Thyroid gland (tissue), 4 donors: Measurements from ENCODE around the gene CTNNBL1. TPM values are rescaled to one million over a fixed set of nuclear protein-coding genes. Genes with fewer than 3 reads are reported as not detected.

Experiments used
- DNase-seq, 2 donors: peaks; one replicate each; pipeline ENCODE4 v3.0.0-alpha.2; 2019
- H3K27ac ChIP-seq, 3 donors: fragments of 200-600 bp; sonication (generic); 1 replicate in 2 of 3; 2 replicates in 1 of 3; pipeline ENCODE4 v1.5.1; 2016 to 2019; ENCODE audit warnings: mild to moderate bottlenecking in 1 of 3, moderate library complexity in 1 of 3
- H3K27me3 ChIP-seq: fragments of 200-600 bp; sonication (generic); one replicate; pipeline ENCODE4 v1.5.1; 2019
- H3K36me3 ChIP-seq, 2 donors: fragments of 200-600 bp; sonication (generic); one replicate each; pipeline ENCODE4 v1.5.1; 2016 to 2019
- H3K4me1 ChIP-seq, 2 donors: fragments of 200-600 bp; sonication (generic); one replicate each; pipeline ENCODE4 v1.5.1; 2017 to 2019
- H3K4me3 ChIP-seq, 3 donors: fragments of 200-600 bp; sonication (generic); replicated peaks in 1 of 3; 1 replicate in 2 of 3; 2 replicates in 1 of 3; pipeline ENCODE4 v1.5.1; 2016; ENCODE audit warnings: mild to moderate bottlenecking in 1 of 3
- H3K9me3 ChIP-seq: fragments of 200-600 bp; sonication (generic); one replicate; pipeline ENCODE4 v1.5.1; 2017
- POLR2A ChIP-seq, 2 donors: fragments of 450-650 bp; IDR thresholded peaks; one replicate each; pipeline ENCODE4 v1.6.1; 2017; ENCODE audit warnings: antibody characterized with exemption in 2 of 2, mild to moderate bottlenecking in 2 of 2, moderate library complexity in 1 of 2
- WGBS, 2 donors: methylation state at CpG; one replicate each; pipeline ENCODE4 v1.1.5; 2017; 5-methylcytosine and 5-hydroxymethylcytosine counted together
- intact Hi-C: fragments of 100-400 bp; cut with DNase I; formaldehyde crosslinking; loops from one replicate; pipeline ENCODE4 v1.15.1; 2023
- total RNA-seq, 4 donors: library from RNA; depleted of rRNA; stranded (reverse); fragments of >200 nt; gene quantifications; one replicate each; pipeline ENCODE4 v1.2.3, GENCODE V29; 2016
- TF ChIP-seq, protein P1 (sequence below), 6 experiments: fragments of 200-600 bp in 3 of 6; fragments of 450-650 bp in 3 of 6; sonication (generic) in 3 of 6; IDR thresholded peaks; one replicate each; pipeline ENCODE4 v1.5.1; 2016 to 2019; ENCODE audit warnings: antibody characterized with exemption in 6 of 6, mild to moderate bottlenecking in 2 of 6, inconsistent platforms in 1 of 6, moderate library complexity in 1 of 6

The CTNNBL1 gene
- total RNA-seq, 4 donors from 2014 or later: 22.3 to 31.2 (median 24.6) TPM

DNA sequence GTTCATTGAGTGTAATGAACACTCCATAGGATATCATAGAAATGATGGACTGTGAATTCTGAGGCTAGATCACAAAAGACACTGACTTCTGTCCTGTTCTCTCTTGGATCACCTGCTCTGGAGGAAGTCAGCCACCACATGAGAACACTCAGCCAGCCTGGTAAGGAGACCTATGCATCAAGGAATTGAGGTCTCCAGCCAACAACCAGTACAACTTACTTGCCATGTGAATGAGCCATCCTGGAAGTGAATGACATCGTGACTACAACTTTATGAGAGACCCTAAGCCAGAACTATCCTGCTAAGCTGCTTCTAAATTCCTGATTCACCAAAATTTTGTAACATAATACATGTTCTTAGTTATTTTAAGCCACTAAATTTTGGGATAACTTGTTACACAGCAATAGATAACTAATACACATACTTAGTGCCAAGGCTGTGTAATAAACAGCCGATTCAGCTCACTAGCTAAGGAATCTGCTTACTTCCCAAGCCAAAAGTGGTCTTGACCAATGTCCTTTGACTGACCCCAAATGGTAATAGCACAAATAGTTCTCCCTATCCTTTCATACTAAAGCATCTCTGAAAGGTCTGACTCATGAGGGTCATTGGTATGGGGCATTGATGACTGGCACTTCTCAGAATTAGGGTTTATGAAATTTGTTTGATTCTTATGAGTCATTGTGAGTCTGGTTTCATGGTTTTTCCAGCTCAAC is 6.9 kb upstream of the CTNNBL1 start:
- H3K27me3 ChIP-seq: no peaks in the 10 kb centered on the region
- no peak overlapping the region for H3K4me3 ChIP-seq
- no peaks in the 10 kb centered on the region for H3K9me3 ChIP-seq
- no peaks in the 10 kb centered on the region for H3K4me1 ChIP-seq
- H3K36me3 ChIP-seq: no peaks in the 10 kb centered on the region
- TF ChIP-seq, protein P1, sequence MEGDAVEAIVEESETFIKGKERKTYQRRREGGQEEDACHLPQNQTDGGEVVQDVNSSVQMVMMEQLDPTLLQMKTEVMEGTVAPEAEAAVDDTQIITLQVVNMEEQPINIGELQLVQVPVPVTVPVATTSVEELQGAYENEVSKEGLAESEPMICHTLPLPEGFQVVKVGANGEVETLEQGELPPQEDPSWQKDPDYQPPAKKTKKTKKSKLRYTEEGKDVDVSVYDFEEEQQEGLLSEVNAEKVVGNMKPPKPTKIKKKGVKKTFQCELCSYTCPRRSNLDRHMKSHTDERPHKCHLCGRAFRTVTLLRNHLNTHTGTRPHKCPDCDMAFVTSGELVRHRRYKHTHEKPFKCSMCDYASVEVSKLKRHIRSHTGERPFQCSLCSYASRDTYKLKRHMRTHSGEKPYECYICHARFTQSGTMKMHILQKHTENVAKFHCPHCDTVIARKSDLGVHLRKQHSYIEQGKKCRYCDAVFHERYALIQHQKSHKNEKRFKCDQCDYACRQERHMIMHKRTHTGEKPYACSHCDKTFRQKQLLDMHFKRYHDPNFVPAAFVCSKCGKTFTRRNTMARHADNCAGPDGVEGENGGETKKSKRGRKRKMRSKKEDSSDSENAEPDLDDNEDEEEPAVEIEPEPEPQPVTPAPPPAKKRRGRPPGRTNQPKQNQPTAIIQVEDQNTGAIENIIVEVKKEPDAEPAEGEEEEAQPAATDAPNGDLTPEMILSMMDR (IDR thresholded peaks at IDR 0.05): no peak
- no peak for TF ChIP-seq POLR2A (IDR thresholded peaks at IDR 0.05)
- WGBS, 2 donors: 92 to 96% methylated on average over 2 of the region's 2 CpGs
- no peak for DNase-seq
- H3K27ac ChIP-seq: no peak overlapping the region
- intact Hi-C loops: no loop called here

DNA sequence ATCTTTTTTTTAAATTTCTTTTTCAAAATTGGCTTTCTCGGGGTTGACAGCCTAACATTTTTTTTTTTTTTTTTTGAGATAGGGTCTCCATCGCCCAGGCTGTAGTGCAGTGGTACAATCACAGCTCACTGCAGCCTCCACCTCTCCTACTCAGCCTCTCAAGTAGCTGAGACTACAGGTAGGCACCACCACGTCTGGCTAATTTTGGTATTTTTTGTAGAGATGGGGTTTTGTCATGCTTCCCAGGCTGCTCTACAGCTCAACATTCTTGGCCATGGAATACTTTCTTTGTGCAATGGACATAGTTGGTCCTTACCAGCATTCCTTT is 6.4 kb upstream of the CTNNBL1 start:
- Histone ChIP-seq H3K4me1 (no peaks in the 10 kb centered on the region), H3K9me3 (no peaks in the 10 kb centered on the region), H3K27ac (no peak overlapping the region), H3K4me3 (no peak overlapping the region), H3K36me3 (no peaks in the 10 kb centered on the region), H3K27me3 (no peaks in the 10 kb centered on the region)
- 67 to 73% methylated on average over 3 of the region's 3 CpGs for WGBS, 2 donors
- no peak for DNase-seq
- TF ChIP-seq, protein P1 (IDR thresholded peaks at IDR 0.05): no peak
- no peak for TF ChIP-seq POLR2A (IDR thresholded peaks at IDR 0.05)
- intact Hi-C loops: no loop called here

DNA sequence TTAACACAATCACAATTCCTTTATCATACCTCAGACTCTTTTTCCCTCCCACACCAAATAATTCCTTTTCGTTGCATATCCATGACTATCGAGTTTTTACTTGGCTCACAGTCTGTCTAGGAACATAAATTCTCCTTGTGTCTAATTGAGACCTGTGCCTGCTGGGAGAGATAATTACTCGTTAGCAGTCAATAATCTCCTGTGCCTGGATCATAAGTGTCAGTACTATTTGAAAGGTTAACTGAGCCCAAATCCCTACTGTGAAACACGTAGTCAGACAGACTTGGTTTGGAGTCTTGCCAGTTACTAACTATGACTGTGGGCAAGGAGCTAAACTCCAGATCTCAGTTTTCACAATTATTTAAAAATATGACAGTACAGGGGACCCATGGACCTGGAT is 5.7 kb upstream of the CTNNBL1 start:
- intact Hi-C loops: no loop called here
- TF ChIP-seq, protein P1 (IDR thresholded peaks at IDR 0.05): no peak
- TF ChIP-seq POLR2A (IDR thresholded peaks at IDR 0.05): no peak
- no peak overlapping the region for H3K27ac ChIP-seq

DNA sequence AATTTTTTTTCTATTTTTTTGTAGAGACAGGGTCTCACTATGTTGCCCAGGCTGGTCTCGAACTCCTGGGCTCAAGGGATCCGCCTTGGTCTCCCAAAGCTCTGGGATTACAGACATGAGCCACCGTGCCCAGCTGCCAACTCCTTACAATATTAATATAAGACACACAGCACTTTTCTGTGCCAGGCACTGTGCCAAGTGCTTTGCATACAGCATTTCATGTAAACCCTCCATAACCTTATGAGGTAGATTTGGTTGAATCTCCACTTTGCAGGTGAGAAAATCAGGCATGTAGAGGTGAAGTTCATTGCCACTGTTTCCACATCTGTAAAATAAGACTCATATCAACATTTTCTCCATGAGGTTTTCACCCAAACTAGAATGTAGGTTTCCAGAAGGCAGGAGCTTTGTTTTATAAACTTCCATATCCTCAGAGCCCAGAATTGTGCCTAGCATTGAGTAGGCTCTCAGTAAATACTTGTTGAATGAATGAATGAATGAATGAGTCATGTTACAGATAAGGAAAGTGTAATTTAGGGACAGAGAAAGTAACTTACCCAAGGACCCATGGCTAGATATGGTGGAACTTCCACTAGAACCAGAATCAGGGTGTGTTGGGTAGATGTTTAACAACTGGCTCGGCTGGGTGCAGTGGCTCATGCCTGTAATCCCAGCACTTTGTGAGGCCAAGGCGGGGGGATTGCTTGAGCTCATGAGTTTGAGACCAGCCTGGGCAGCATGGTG is 3.0 kb upstream of the CTNNBL1 start:
- no peak for TF ChIP-seq POLR2A (IDR thresholded peaks at IDR 0.05)
- TF ChIP-seq, protein P1 (IDR thresholded peaks at IDR 0.05): no peak
- WGBS, 2 donors: 79 to 80% methylated on average over 5 of the region's 5 CpGs
- intact Hi-C loops: no loop called here

More for the DNA sequence above, 5.7 kb upstream of the CTNNBL1 start:
- Histone ChIP-seq H3K9me3 (no peaks in the 10 kb centered on the region), H3K4me3 (no peak overlapping the region), H3K36me3 (no peaks in the 10 kb centered on the region), H3K4me1 (no peaks in the 10 kb centered on the region), H3K27me3 (no peaks in the 10 kb centered on the region)
- WGBS, 2 donors: 74 to 80% methylated on average over 4 of the region's 4 CpGs
- DNase-seq: no peak

More for the DNA sequence above, 3.0 kb upstream of the CTNNBL1 start:
- no peak overlapping the region for H3K27ac ChIP-seq
- no peaks in the 10 kb centered on the region for H3K9me3 ChIP-seq
- no peaks in the 10 kb centered on the region for H3K27me3 ChIP-seq
- no peak for DNase-seq
- H3K4me1 ChIP-seq: peaks cover 6 to 10% of the 10 kb centered on the region in 2 donors
- H3K4me3 ChIP-seq: no peak overlapping the region
- H3K36me3 ChIP-seq: no peaks in the 10 kb centered on the region
